ENCODE data around the gene SCN4B.

The SCN4B gene

GRCh38 chr11:118153516-118153915, 893 bp upstream of the SCN4B start:
- no peak for TF ChIP-seq POLR2AphosphoS5 (IDR thresholded peaks at IDR 0.05; ENCODE audit: low read depth)
- no peak for TF ChIP-seq CTCF (IDR thresholded peaks at IDR 0.05; ENCODE audit: insufficient read depth, low read length)
- no peak for TF ChIP-seq REST (IDR thresholded peaks at IDR 0.05; ENCODE audit: insufficient replicate concordance, low read depth)
- TF ChIP-seq SPI1 (IDR thresholded peaks at IDR 0.05; ENCODE audit: borderline replicate concordance, low read depth), result no peak
- no peak for TF ChIP-seq GABPA (IDR thresholded peaks at IDR 0.05; ENCODE audit: low read depth)
- H3K27me3 ChIP-seq (ENCODE audit: insufficient read depth, poor library complexity, severe bottlenecking), result peaks cover 44% of the 10 kb centered on the region
- no peak overlapping the region; the same call in 1 of the 2 replicates for H3K4me3 ChIP-seq (replicated peaks; ENCODE audit: insufficient read depth, low read length)
- DNase-seq (ENCODE audit: low read depth in 1 of 2, low spot score in 1 of 2), result no peak
- H3K27ac ChIP-seq (replicated peaks), result no peak overlapping the region

- H3K27me3 ChIP-seq (ENCODE audit: insufficient read depth, poor library complexity, severe bottlenecking), result peaks cover 39% of the 10 kb centered on the region
- TF ChIP-seq POLR2AphosphoS5 (IDR thresholded peaks at IDR 0.05; ENCODE audit: low read depth) (no peak), CTCF (IDR thresholded peaks at IDR 0.05; ENCODE audit: insufficient read depth, low read length) (no peak), GABPA (IDR thresholded peaks at IDR 0.05; ENCODE audit: low read depth) (no peak), SPI1 (IDR thresholded peaks at IDR 0.05; ENCODE audit: borderline replicate concordance, low read depth) (no peak), REST (IDR thresholded peaks at IDR 0.05; ENCODE audit: insufficient replicate concordance, low read depth) (no peak)
- DNase-seq (ENCODE audit: low read depth in 1 of 2, low spot score in 1 of 2), result no peak
- no peak overlapping the region for H3K4me3 ChIP-seq (replicated peaks; ENCODE audit: insufficient read depth, low read length)
- H3K27ac ChIP-seq (replicated peaks), result no peak overlapping the region
Measured at GRCh38 chr11:118152020-118152551, 537 bp downstream of the SCN4B start.

- no peak for DNase-seq (ENCODE audit: low read depth in 1 of 2, low spot score in 1 of 2)
- TF ChIP-seq GABPA (IDR thresholded peaks at IDR 0.05; ENCODE audit: low read depth) (no peak), CTCF (IDR thresholded peaks at IDR 0.05; ENCODE audit: insufficient read depth, low read length) (no peak), REST (IDR thresholded peaks at IDR 0.05; ENCODE audit: insufficient replicate concordance, low read depth) (no peak), POLR2AphosphoS5 (IDR thresholded peaks at IDR 0.05; ENCODE audit: low read depth) (no peak), SPI1 (IDR thresholded peaks at IDR 0.05; ENCODE audit: borderline replicate concordance, low read depth) (no peak)
- no peak overlapping the region for H3K4me3 ChIP-seq (replicated peaks; ENCODE audit: insufficient read depth, low read length)
- H3K27ac ChIP-seq (replicated peaks), result no peak overlapping the region
- peaks cover 35% of the 10 kb centered on the region for H3K27me3 ChIP-seq (ENCODE audit: insufficient read depth, poor library complexity, severe bottlenecking)
Measured at GRCh38 chr11:118151431-118151830, 1.2 kb downstream of the SCN4B start.
